Ovary (tissue), 9 donors: ENCODE results near the gene NFIB. TPM values are rescaled to one million over a fixed set of nuclear protein-coding genes. Genes with fewer than 3 reads are reported as not detected.

Experiments used
- DNase-seq, 5 donors: peaks; one replicate each; pipeline ENCODE4 v3.0.0-alpha.2; 2019 to 2020
- H3K27ac ChIP-seq, 2 donors: fragments of 200-600 bp; one replicate each; pipeline versions ENCODE4 v1.5.1 to v1.8.0; 2019 to 2022
- H3K27me3 ChIP-seq: fragments of 200-600 bp; one replicate; pipeline ENCODE4 v1.8.0; 2022
- H3K36me3 ChIP-seq: fragments of 200-600 bp; sonication (generic); one replicate; pipeline ENCODE4 v1.5.1; 2019
- H3K4me1 ChIP-seq: one replicate; pipeline ENCODE4 v1.8.1; 2013; ENCODE audit warnings: mild to moderate bottlenecking, moderate library complexity; ENCODE audit not compliant: insufficient read depth
- H3K4me3 ChIP-seq: fragments of 200-600 bp; sonication (generic); one replicate; pipeline ENCODE4 v1.5.1; 2017
- H3K9me3 ChIP-seq, 2 donors: fragments of 200-600 bp in 1 of 2; sonication (generic) in 1 of 2; one replicate each; pipeline versions ENCODE4 v1.5.1 to v1.8.1; 2013 to 2019; ENCODE audit warnings: mild to moderate bottlenecking in 1 of 2, moderate library complexity in 1 of 2
- EP300 ChIP-seq: sonication (generic); formaldehyde crosslinking; IDR thresholded peaks from one replicate; pipeline ENCODE4 v1.6.1; 2017; ENCODE audit warnings: antibody characterized with exemption
- POLR2A ChIP-seq: fragments of 450-650 bp; IDR thresholded peaks from one replicate; pipeline ENCODE4 v1.6.1; 2017; ENCODE audit warnings: antibody characterized with exemption, mild to moderate bottlenecking, moderate library complexity
- whole genome bisulfite sequencing, 3 donors: extraction: QIAGEN DNeasy Blood & Tissue Kit in 1 of 3; methylation state at CpG; one replicate each; pipeline versions ENCODE4 v1.1.5 to v1.1.7; 2013 to 2017; 5-methylcytosine and 5-hydroxymethylcytosine counted together
- intact Hi-C, 4 donors: fragments of 100-400 bp; cut with DNase I; formaldehyde crosslinking; loops; one replicate each; pipeline versions ENCODE4 v1.11.0 to v1.15.1; 2022 to 2023
- polyA plus RNA-seq, 2 donors: library from polyadenylated mRNA; stranded (reverse); fragments of 200-250 nt in 1 of 2; fragments of 350-450 nt in 1 of 2; fragmentation: Illumina TruSeq in 1 of 2; extraction: RNeasy Lipid Tissue Mini Kit (QIAGEN cat#74804) in 1 of 2; gene quantifications; one replicate each; pipeline ENCODE4 v1.2.3, GENCODE V29; 2013 to 2014
- total RNA-seq, 7 donors: library from RNA; depleted of rRNA in 2 of 7; stranded (reverse); fragments of >200 nt in 2 of 7; fragmentation: NEBNext Ultra II Directional in 3 of 7; extraction: Animal tissue kit (Norgen Biotek cat#: 25700) in 3 of 7; gene quantifications; one replicate each; pipeline versions ENCODE4 v1.1.0 to v1.2.4, GENCODE V29; 2016 to 2023
- TF ChIP-seq, protein P1 (sequence below), 3 donors: fragments of 450-650 bp in 2 of 3; fragments of 200-600 bp in 1 of 3; IDR thresholded peaks; one replicate each; pipeline versions ENCODE4 v1.5.1 to v1.8.0; 2016 to 2022; ENCODE audit warnings: antibody characterized with exemption in 3 of 3, mild to moderate bottlenecking in 1 of 3
- donor health status: DM: no; HTN: no; CAD: no; lungs with moderate emphysema.
- donor health status: DM: no; HTN: no; CAD: no.
- donor health status: Bipolar disorder and iron deficiency.
- donor health status: DM: yes; HTN: yes; CAD: no.
- donor health status: DM: no; HTN: no; CAD: no.
- donor health status: DM: yes; HTN: yes; CAD: no.

NFIB gene
- total and polyA plus RNA-seq, 9 donors: 8.7 to 111 (median 53.2) TPM

DNA sequence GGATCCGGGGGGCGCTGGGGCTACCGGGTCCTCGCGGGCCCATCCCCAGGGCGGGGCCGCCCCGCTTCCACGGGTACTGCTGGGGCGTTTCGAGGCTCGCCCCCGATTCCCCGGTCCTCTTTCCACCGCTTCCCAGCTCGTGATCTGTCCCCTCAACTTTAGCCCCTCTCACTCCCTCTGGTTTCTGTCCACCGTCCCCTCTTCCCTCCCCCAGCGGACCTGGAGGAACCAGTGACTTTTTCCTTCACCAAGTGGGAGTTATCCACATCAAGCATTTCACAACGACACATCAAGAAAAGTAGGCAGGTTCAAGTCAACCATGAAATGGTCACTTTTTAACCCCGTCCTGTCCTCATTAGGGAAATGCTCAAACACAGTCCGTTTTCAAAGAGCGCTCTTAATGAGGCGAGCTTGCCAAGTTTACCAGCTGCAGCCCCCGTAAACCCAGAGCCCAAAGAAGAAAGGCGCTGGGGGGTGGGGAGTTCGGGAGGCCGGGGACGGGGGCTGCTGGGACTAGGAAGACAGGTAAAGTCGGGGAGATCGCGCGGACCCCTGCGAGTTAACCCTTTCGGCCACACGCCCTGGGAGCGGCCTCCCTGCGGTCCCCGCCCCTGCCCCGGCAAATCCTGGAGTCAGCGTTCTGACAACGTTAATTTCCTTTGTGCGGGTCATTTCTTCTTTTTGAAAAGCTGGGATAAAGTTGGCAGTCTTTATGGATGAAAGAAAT is 2.1 kb upstream of the NFIB start:
- peaks cover 2% of the 10 kb centered on the region for H3K4me1 ChIP-seq
- intact Hi-C loops: loop anchor here (10.0 kb wide), 4 partner anchors 111 to 281 kb away; no protein-coding TSS in a partner anchor
- H3K36me3 ChIP-seq: no peaks in the 10 kb centered on the region
- 1 to 3% (median 2%) methylated on average over 42 of the region's 42 CpGs for WGBS, 3 donors
- peak overlapping the region; percentile 84 to 86 for H3K27ac ChIP-seq
- peak overlapping the region; percentile 64 for H3K4me3 ChIP-seq
- TF ChIP-seq EP300 (no peak), POLR2A (no peak)
- TF ChIP-seq, protein P1, sequence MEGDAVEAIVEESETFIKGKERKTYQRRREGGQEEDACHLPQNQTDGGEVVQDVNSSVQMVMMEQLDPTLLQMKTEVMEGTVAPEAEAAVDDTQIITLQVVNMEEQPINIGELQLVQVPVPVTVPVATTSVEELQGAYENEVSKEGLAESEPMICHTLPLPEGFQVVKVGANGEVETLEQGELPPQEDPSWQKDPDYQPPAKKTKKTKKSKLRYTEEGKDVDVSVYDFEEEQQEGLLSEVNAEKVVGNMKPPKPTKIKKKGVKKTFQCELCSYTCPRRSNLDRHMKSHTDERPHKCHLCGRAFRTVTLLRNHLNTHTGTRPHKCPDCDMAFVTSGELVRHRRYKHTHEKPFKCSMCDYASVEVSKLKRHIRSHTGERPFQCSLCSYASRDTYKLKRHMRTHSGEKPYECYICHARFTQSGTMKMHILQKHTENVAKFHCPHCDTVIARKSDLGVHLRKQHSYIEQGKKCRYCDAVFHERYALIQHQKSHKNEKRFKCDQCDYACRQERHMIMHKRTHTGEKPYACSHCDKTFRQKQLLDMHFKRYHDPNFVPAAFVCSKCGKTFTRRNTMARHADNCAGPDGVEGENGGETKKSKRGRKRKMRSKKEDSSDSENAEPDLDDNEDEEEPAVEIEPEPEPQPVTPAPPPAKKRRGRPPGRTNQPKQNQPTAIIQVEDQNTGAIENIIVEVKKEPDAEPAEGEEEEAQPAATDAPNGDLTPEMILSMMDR (IDR thresholded peaks at IDR 0.05): no peak
- H3K27me3 ChIP-seq: no peaks in the 10 kb centered on the region
- no peaks in the 10 kb centered on the region for H3K9me3 ChIP-seq
- DNase-seq: peak; percentile 50 to 71 (median 62)

DNA sequence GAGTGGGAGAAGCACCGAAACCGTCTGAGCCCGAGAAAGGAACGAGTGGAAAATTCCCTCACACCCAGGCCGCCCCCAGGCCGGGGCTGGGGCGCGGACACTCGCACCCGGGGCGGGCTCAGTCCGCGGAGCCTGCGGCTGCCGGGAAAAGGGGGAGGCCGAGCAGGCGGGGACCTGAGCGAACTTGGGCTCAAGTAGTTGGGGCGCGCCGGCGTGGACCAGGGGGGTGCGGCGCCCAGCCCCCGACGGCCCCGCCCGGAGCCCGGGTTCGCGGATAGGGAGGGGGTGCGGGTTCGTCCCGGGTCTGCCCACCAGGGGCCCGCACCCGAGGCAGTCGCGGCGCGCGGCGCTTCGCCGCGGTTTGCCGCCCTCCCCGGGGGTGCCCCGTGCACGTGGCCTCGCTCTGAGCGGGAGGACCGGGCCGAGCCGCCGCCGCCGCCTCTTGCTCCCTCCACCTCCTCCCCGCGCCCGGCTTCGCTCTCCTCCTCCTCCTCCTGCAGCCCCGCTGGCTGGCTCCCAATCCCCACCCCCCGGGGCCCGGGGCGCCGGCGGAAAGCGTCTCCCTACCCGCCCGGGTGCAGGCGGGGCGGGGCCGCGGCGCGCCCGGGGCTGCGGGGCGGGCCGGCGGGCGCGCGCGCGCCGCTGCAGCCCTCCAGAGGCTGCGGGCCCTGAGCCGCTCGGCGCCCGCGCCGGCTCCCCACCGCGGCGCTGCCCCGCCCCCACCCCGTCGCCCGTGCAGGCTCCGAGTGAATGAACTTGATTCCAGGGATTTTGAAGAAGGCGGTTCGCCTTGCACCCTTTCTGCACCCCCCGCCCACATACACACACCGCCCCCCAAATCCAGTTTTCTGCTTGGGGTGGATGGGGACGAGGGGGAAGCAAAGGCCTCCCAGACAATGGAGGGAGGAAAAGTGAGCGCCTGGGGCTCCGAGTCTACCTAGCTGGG is 1.3 kb upstream of the NFIB start:
- peak overlapping the region; percentile 64 for H3K4me3 ChIP-seq
- no peaks in the 10 kb centered on the region for H3K36me3 ChIP-seq
- H3K27me3 ChIP-seq: no peaks in the 10 kb centered on the region
- intact Hi-C loops: loop anchor here (5.0 to 10.0 kb wide), 5 partner anchors 110 to 280 kb away; no protein-coding TSS in a partner anchor
- H3K27ac ChIP-seq: peak overlapping the region; percentile 97 to 99
- TF ChIP-seq EP300: no peak
- TF ChIP-seq, protein P1 (IDR thresholded peaks at IDR 0.05): peak in 2 of 3 donors; percentile 23 to 25
- TF ChIP-seq POLR2A: peak; percentile 65
- peaks cover 2% of the 10 kb centered on the region for H3K4me1 ChIP-seq
- WGBS, 3 donors: 1% methylated on average over 89 to 109 of the region's 109 CpGs
- H3K9me3 ChIP-seq: no peaks in the 10 kb centered on the region
- peak; percentile 95 to 98 (median 96) for DNase-seq

DNA sequence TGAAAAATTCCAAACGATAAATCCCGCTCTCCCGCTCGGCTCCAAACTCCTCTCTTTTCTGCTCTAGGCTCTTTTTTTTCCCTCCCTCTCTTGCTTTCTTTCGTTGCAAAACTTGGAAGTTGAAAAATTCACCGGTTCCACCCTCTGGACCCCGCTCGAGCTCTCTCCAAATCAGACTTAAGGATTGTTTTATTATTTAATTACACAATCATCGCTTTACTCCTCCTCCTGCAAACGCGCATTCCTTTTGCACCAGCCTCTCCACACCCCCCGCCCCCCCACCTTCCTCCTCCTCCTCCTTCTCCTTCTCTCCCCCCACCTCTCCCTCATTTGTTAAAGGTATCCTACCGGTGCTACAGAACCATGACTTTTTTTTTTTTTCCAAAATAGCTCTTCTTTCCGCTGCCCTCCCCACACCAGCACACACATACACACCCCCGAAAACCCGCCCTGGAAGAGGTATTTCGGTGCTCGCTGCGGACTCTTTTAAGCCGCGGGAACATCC is 535 bp upstream of the NFIB start:
- WGBS, 3 donors: 0 to 1% (median 1%) methylated on average over 21 of the region's 21 CpGs
- Histone ChIP-seq H3K4me3 (peak overlapping the region; percentile 64), H3K4me1 (peaks cover 2% of the 10 kb centered on the region), H3K27ac (peak overlapping the region; percentile 97 to 99), H3K36me3 (no peaks in the 10 kb centered on the region), H3K9me3 (no peaks in the 10 kb centered on the region), H3K27me3 (no peaks in the 10 kb centered on the region)
- intact Hi-C loops: loop anchor here (5.0 to 10.0 kb wide), 5 partner anchors 110 to 280 kb away; no protein-coding TSS in a partner anchor
- TF ChIP-seq EP300 (no peak), POLR2A (peak; percentile 58)
- DNase-seq: peak; percentile 73 to 87 (median 81)

DNA sequence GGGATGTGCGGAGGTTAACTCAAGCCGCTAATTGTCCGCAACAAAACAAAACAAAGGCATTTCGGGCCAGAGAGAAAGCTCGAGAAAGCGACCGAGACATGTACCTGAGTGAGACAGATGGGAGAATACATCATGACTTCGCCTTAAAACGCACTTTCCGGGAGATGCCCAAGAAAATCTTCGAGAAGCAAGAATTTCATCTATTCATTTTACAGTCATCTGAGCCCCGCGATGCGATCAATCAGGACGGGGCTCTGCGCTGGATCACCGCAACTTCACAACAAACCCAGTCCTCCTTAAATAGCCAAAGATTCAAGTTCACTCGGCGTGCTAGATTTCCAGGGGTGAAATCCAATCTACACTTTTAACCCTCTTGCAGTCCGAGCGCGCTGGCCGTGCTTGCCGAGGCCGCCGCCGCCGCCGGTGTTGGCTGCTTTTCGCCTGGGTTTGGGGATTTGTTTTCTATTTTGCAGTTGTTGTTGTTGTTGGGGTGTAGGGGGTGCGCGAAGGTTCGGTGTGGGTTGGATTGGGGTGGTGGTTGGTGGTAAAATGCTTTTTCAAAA is 482 bp downstream of the NFIB start:
- no peaks in the 10 kb centered on the region for H3K9me3 ChIP-seq
- peak overlapping the region; percentile 97 to 99 for H3K27ac ChIP-seq
- H3K4me3 ChIP-seq: peak overlapping the region; percentile 64
- no peak for DNase-seq
- TF ChIP-seq POLR2A (no peak), EP300 (no peak)
- TF ChIP-seq, protein P1 (IDR thresholded peaks at IDR 0.05): no peak
- no peaks in the 10 kb centered on the region for H3K36me3 ChIP-seq
- 0 to 2% (median 0%) methylated on average over 32 to 33 of the region's 33 CpGs for WGBS, 3 donors
- intact Hi-C loops: loop anchor here (5.0 to 10.0 kb wide), 5 partner anchors 109 to 279 kb away; no protein-coding TSS in a partner anchor
- H3K4me1 ChIP-seq: peaks cover 3% of the 10 kb centered on the region
- no peaks in the 10 kb centered on the region for H3K27me3 ChIP-seq
